T-helper 9 cell (primary cell): Measurements from ENCODE around the gene DAZAP1.
A peak's percentile ranks its signal among the peaks of the same experiment; 100 is the strongest.
"Not testable (repeated sequence)": the region's sequence is repeated elsewhere in the genome, so short reads cannot be mapped to it uniquely, and the experiment has no call there.

Source experiments
- DNase-seq: peaks from one replicate; pipeline ENCODE4 v3.0.0-alpha.2; 2020

The DAZAP1 gene

DNA sequence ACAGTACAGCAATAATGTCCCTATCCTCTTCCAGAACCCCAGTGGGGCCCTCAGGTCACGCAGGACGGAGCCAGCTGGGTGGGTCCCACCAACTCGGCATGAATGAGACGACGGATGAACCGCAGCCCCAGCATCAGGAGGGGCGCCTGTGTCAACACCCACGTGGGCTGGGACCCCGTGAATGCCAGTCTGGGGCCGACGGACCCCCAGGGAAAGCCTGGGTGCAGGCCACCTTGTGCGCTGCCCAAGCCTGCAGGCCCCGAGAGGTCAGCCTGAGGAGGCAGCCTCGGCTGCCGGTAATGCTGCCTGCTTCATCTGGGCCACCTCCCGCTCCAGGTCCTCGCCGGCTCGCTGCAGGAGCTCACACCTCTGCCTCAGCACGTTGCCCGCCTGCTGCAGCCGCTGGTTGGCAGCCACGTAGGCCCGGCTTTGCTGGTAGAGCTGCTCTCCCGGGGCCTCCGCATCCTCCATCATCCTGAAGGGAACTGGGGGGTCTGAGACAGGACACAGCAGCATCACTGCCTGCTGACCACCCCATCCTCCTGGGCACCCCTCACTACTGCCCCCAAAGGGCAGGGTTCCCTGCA lies 67.5 kb downstream of the DAZAP1 start:
- no peak for DNase-seq

DNA sequence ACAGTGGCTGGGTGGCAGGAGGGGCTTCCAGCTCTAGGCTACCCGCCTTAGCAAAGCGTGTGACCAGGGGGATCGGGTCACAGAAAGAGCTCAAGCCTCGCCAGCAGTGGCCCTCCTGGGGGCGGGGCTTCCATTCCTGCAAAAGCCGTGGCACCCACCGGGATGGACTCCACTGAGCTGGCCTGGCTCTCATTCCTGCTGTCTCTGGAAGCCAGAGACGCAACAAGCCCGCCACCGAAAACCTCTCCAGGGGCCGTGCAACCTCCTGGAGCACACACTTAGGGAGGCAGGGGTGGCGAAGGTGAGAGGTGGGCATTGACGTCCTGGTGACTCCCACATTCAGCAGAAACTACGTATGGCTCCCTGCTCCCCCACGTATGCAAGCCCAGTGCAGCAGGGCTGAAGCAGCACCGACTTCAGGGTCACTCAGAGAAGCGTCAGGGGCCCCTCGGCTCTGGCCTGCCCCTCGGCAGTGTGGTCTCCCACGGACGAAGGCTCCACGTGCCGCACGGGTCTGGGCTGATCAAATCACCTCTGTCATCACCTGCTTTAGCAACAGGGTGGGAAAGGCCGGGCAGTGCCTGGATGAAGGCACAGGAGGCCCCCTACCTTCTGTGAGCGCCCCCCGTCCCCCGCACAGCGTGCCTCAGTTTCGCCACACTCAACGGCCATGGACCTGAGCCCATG lies 68.5 kb downstream of the DAZAP1 start:
- no peak for DNase-seq

DNA sequence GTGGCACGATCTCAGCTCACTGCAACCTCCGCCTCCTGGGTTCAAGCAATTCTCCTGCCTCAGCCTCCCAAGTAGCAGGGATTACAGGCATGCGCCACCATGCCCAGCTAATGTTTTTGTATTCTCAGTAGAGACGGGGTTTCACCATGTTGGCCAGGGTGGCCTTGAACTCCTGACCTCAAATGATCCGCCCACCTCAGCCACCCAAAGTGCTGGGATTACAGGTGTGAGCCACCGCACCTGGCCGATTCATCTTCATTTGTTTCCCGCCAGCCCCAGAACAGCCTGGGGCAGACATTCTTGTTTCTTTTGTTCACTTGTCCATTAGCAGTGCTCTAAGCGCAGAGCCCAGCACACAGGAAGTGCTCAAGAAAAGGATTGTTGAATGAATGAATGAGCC lies 69.7 kb downstream of the DAZAP1 start:
- DNase-seq = not testable (repeated sequence)

- peak; percentile 86 for DNase-seq
These were observed 71.7 kb downstream of the DAZAP1 start, which contains the start of gene C19orf25 for GRCh38 chr19:1478934-1479707. C19orf25 (minus strand) TSS chr19:1479215; CDS start chr19:1478903, 312 bp downstream.

DNA sequence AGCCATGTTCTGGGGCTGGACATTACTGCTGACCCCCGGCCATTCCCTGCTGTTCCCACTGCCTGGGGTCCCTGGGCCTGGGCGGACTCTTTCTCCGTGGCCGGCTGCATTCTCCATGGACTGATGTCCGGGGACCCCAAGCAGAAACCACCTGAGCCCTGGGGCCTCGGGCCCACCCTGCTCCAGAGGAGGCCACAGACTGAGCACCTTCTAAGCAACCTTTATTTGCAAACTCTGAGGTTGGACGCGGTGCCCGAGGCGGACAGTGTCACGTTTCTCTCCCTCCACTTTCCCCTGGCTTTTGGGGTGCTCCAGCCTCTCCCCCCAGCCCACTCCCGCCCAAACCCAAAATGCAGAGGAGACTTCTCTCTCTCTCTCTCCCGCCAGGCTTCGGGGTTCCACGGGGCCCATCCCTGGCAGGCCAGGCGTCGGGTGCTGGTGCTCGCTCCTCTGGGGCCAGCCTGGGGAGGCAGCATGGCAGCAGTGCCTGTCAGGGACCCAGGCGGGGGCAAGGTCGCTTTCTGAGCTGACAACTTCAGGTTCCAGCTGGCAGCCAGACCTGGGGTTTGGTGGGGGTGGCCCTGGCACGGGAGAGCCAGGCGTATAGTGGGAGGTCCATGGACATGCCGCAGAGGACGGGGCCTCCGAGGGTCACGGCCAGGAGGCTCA lies 74.0 kb downstream of the DAZAP1 start:
- DNase-seq = no peak

GRCh38 chr19:1481893-1482360 lies 74.5 kb downstream of the DAZAP1 start:
- DNase-seq = no peak

DNA sequence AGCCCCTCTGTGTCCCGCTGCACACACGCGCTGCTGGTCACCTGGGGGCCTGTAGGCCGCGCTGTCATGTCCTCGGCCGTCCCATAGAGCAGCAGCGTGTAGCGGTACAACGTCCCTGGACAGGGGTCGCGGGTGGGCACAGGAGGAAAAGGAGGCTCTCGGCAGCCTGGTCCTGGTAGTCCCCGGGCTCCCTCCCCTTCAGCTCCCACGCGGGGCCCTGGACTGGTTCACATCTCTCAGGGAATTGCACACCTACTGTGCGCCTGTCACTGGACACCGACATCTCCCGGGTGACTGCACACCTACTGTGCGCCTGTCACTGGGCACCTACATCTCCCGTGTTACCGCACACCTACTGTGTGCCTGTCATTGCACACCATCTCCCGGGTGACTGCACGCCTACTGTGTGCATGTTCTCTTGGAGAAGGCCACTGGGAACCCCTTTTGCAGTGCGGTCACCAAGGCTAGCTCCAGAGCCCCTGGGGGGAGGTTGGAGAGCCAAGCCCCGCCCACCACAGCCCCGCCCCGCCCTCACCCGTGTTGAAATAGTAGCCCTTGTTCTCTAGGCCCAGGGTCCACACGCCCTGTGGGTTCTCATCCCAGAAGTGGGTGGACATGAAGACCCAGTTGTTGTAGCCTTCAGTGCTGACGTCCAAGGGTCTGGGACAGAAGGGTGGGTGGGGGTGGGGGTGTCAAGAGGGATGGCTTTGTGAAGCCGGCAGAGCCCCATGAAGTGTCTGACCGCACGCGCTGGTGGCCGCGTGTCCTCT lies 75.2 kb downstream of the DAZAP1 start:
- no peak for DNase-seq

DNA sequence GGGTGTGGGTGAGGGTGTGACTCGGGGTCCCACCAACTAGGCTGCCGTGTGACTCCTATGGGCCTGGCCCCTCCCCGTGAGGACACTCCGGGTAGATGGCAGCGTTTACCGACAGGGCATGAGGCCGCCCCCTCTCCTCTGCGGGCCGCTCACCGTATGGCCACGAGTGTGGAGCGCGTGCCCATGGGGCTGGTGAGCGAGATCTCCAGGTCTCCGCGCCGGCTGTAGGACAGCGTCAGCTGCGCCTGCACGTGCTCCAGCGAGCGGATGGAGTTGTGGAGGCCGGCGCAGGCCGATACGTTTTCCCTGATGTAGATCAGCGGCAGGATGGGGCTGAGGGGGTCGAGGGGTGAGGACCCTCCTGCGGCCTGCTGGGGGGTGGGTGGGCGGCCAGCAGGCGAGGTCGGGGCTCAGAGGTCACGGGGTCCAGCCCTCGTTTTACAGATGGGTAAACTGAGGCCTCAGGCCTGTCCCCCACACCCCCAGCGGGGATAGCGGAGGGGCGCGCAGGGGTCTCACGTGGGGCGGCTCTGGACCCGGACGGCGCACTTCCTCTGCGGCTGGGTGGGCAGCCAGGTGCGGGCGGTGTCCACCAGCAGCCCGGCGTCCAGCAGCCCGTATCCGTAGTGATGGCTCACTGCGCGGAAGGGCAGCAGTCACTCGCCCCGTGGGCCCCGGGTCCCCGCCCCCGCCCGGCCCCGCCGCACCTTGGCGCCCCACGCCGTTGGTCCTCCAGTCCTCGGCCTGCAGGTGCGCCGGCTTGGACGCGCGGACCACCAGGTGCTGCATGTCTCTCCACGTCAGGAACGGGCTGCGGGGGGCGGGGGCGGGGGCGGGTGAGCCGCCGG lies 76.0 kb downstream of the DAZAP1 start:
- DNase-seq = no peak

DNA sequence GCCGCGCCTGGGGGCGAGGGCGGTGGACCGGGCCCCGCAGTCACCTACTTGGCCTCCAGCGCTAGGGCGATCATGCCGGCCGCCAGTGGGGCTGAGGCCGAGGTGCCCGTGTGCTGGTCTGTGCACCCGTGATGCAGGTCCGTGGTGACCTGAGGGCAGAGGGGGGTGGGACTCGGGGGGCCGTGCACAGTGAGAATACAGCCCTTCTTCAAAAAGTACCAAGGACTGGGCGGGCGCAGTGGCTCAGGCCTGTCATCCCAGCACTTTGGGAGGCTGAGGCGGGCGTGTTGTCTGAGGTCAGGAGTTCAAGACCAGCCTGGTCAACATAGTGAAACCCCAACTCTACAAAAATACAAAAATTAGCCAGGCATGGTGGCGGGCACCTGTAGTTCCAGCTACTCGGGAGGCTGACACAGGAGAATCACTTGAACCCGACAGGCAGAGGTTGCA lies 76.6 kb downstream of the DAZAP1 start:
- no peak for DNase-seq
